CD4-positive, alpha-beta memory T cell (primary cell): Measurements from ENCODE around the gene QPRT. TPM values are rescaled to one million over a fixed set of nuclear protein-coding genes. Genes with fewer than 3 reads are reported as not detected.

Source experiments
- CTCF ChIA-PET: fragments of 350-600 bp; sonication (Branson Sonifier 250); formaldehyde crosslinking; loops from one replicate; lab custom pipeline; 2021; ENCODE audit warnings: inconsistent platforms; ENCODE audit not compliant: partially characterized antibody; lab: Charles Lee
- POLR2A ChIA-PET: fragments of 350-600 bp; sonication (Branson Sonifier 250); formaldehyde crosslinking; loops from one replicate; lab custom pipeline; 2021; ENCODE audit not compliant: partially characterized antibody; lab: Charles Lee
- DNase-seq, 5 donors: peaks; one replicate each; pipeline versions ENCODE4 v3.0.0 to v3.0.0-alpha.2; 2020 to 2022; ENCODE audit warnings: mixed read lengths in 1 of 5
- H3K27ac ChIP-seq: one replicate; pipeline ENCODE4 v1.7.0; 2013; ENCODE audit warnings: low read depth, low read length
- H3K27me3 ChIP-seq: 2 replicates; pipeline ENCODE4 v1.7.0; 2013; ENCODE audit warnings: mild to moderate bottlenecking, low read length, moderate library complexity; ENCODE audit not compliant: insufficient read depth
- H3K36me3 ChIP-seq: 2 replicates; pipeline ENCODE4 v1.7.0; 2013; ENCODE audit warnings: mild to moderate bottlenecking, low read length, moderate library complexity; ENCODE audit not compliant: insufficient read depth
- H3K4me1 ChIP-seq: 2 replicates; pipeline ENCODE4 v1.7.0; 2013; ENCODE audit warnings: mild to moderate bottlenecking, low read length, moderate library complexity; ENCODE audit not compliant: insufficient read depth
- H3K4me3 ChIP-seq, 2 donors: one replicate each; pipeline ENCODE4 v1.7.0; 2013; ENCODE audit warnings: low read length in 2 of 2, mild to moderate bottlenecking in 1 of 2
- H3K9me3 ChIP-seq, 2 donors: one replicate each; pipeline ENCODE4 v1.7.0; 2013; ENCODE audit warnings: low read length in 2 of 2, control low read depth in 1 of 2; ENCODE audit not compliant: control insufficient read depth in 1 of 2
- H3K27ac Mint-ChIP-seq, 7 donors: one replicate each; pipeline ENCODE4 v1.8.0; 2020 to 2021; ENCODE audit warnings: mixed read lengths in 7 of 7, mild to moderate bottlenecking in 6 of 7, inconsistent platforms in 3 of 7, moderate library complexity in 3 of 7
- H3K27me3 Mint-ChIP-seq, 2 donors: one replicate each; pipeline ENCODE4 v1.8.0; 2020 to 2021; ENCODE audit warnings: mixed read lengths in 2 of 2
- H3K36me3 Mint-ChIP-seq, 2 donors: one replicate each; pipeline ENCODE4 v1.8.0; 2020 to 2021; ENCODE audit warnings: mixed read lengths in 2 of 2, inconsistent platforms in 1 of 2, mild to moderate bottlenecking in 1 of 2
- H3K4me1 Mint-ChIP-seq, 4 donors: one replicate each; pipeline ENCODE4 v1.8.0; 2020 to 2021; ENCODE audit warnings: mixed read lengths in 4 of 4, mild to moderate bottlenecking in 1 of 4
- H3K4me3 Mint-ChIP-seq, 8 donors: one replicate each; pipeline ENCODE4 v1.8.0; 2020 to 2021; ENCODE audit warnings: mixed read lengths in 8 of 8, mild to moderate bottlenecking in 7 of 8, moderate library complexity in 6 of 8, inconsistent platforms in 3 of 8
- H3K9me3 Mint-ChIP-seq, 8 donors: one replicate each; pipeline ENCODE4 v1.8.0; 2020 to 2021; ENCODE audit warnings: mixed read lengths in 8 of 8, mild to moderate bottlenecking in 5 of 8, inconsistent platforms in 3 of 8, moderate library complexity in 1 of 8
- intact Hi-C: fragments of 100-400 bp; cut with micrococcal nuclease; formaldehyde crosslinking; loops from one replicate; pipeline ENCODE4 v1.15.1; 2023
- polyA plus RNA-seq, 2 donors: library from polyadenylated mRNA; unstranded; fragments of 300-500 nt; fragmentation: Illumina TruSeq; gene quantifications; one replicate each; pipeline ENCODE4 v1.2.3, GENCODE V29; 2021
- total RNA-seq, 2 experiments: library from RNA; stranded (reverse); gene quantifications; one replicate each; pipeline ENCODE4 v1.2.3, GENCODE V29; 2021

The QPRT gene
- total and polyA plus RNA-seq, 4 experiments from 2014 or later, result 0.53 to 1.1 (median 0.84) TPM

- POLR2A ChIA-PET, result interaction anchor here (0.6 to 7.4 kb wide), 15 partner anchors 7 to 403 kb away, joined by 3 to 75 read pairs (median 5); partner anchors contain the start of genes ALDOA, CDIPT, MAZ and PAGR1
- no peak for DNase-seq
- intact Hi-C loops, result loop anchor here (2.0 kb wide), 1 partner anchor 49 kb away; no protein-coding TSS in a partner anchor
Measured at GRCh38 chr16:29662000-29662728, 16.8 kb upstream of the QPRT start.

DNA sequence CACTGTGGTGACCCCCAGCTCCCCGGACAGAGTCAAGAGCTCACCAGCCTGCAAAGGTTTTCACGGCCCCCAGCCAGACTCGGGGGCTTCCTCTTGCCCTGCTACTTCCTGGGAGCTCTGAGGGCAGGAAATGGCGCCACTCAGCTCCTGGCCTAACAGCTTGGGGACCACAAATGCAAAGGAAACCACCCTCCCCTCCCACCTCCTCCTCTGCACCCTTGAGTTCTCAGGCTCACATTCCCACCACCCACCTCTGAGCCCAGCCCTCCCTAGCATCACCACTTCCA lies 16.3 kb upstream of the QPRT start:
- POLR2A ChIA-PET, result interaction anchor here (0.7 to 7.4 kb wide), 12 partner anchors 8 to 403 kb away, joined by 3 to 75 read pairs (median 6); partner anchors contain the start of genes ALDOA, CDIPT, MAZ and PAGR1
- Histone ChIP-seq H3K4me1 (peaks cover 64% of the 10 kb centered on the region), H3K4me3 (peak overlapping the region; percentile 77 to 78), H3K9me3 (no peaks in the 10 kb centered on the region), H3K27ac (peak overlapping the region; percentile 82), H3K36me3 (peaks cover 4% of the 10 kb centered on the region), H3K27me3 (no peaks in the 10 kb centered on the region)
- intact Hi-C loops, result loop anchor here (2.0 kb wide), 1 partner anchor 50 kb away; no protein-coding TSS in a partner anchor
- CTCF ChIA-PET, result interaction anchor here (1.0 to 3.3 kb wide), 3 partner anchors 17 to 38 kb away, joined by 4 to 12 read pairs (median 9); no protein-coding TSS in a partner anchor
- peaks cover 36 to 86% (median 55%) of the 10 kb centered on the region in 4 donors for H3K4me1 Mint-ChIP-seq
- DNase-seq, result peak; percentile 41 to 74 (median 64)
- H3K4me3 Mint-ChIP-seq, result peak overlapping the region; percentile 97 to 99 (median 99)
- peaks cover 0 to 3% of the 10 kb centered on the region in 2 donors for H3K27me3 Mint-ChIP-seq
- H3K36me3 Mint-ChIP-seq, result peaks cover 26 to 41% of the 10 kb centered on the region in 2 donors
- peak overlapping the region; percentile 94 to 100 (median 96) for H3K27ac Mint-ChIP-seq
- H3K9me3 Mint-ChIP-seq, result peaks cover 0 to 5% (median 0%) of the 10 kb centered on the region in 8 donors

More at GRCh38 chr16:29662000-29662728, 16.8 kb upstream of the QPRT start:
- Mint-ChIP-seq H3K36me3 (peaks cover 26 to 40% of the 10 kb centered on the region in 2 donors), H3K4me1 (peaks cover 35 to 81% (median 52%) of the 10 kb centered on the region in 4 donors), H3K9me3 (peaks cover 0 to 5% (median 0%) of the 10 kb centered on the region in 8 donors), H3K27me3 (peaks cover 0 to 3% of the 10 kb centered on the region in 2 donors), H3K4me3 (peak overlapping the region; percentile 97 to 99 (median 99)), H3K27ac (peak overlapping the region; percentile 94 to 100 (median 96))
- peaks cover 4% of the 10 kb centered on the region for H3K36me3 ChIP-seq
- no peaks in the 10 kb centered on the region for H3K9me3 ChIP-seq
- H3K4me1 ChIP-seq, result peaks cover 59% of the 10 kb centered on the region
- H3K4me3 ChIP-seq, result peak overlapping the region; percentile 77 to 78
- no peaks in the 10 kb centered on the region for H3K27me3 ChIP-seq
- H3K27ac ChIP-seq, result peak overlapping the region; percentile 82
- CTCF ChIA-PET, result interaction anchor here (1.0 to 1.9 kb wide), 2 partner anchors 20 to 39 kb away, joined by 4 to 12 read pairs; no protein-coding TSS in a partner anchor

DNA sequence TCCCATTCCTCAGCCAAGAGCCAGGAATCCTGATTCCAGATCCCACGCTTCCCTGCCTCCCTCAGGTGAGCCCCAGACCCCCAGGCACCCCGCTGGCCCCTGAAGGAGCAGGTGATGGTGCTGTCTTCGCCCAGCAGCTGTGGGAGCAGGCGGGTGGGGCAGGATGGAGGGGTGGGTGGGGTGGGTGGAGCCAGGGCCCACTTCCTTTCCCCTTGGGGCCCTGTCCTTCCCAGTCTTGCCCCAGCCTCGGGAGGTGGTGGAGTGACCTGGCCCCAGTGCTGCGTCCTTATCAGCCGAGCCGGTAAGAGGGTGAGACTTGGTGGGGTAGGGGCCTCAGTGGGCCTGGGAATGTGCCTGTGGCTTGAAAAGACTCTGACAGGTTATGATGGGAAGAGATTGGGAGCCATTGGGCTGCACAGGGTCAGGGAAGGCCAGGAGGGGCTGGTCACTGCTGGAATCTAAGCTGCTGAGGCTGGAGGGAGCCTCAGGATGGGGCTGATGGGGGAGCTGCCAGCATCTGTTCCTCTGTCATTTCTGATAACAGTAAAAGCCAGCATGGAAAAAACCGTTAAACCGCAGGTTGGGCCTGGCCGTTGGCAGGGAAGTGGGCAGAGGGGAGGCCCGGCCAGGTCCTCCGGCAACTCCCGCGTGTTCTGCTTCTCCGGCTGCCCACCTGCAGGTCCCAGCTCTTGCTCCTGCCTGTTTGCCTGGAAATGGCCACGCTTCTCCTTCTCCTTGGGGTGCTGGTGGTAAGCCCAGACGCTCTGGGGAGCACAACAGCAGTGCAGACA lies 15.8 kb upstream of the QPRT start, which contains the start of gene SPN:
TSS of gene SPN (plus strand) at position 232 of the 791 bp plus-strand sequence. CDS start at position 714, 482 bp downstream.
- no peaks in the 10 kb centered on the region for H3K27me3 ChIP-seq
- H3K36me3 ChIP-seq, result peaks cover 8% of the 10 kb centered on the region
- H3K36me3 Mint-ChIP-seq, result peaks cover 26 to 44% of the 10 kb centered on the region in 2 donors
- H3K27ac Mint-ChIP-seq, result peak within 1 kb of the TSS; percentile 94 to 100 (median 97)
- peaks cover 0 to 3% of the 10 kb centered on the region in 2 donors for H3K27me3 Mint-ChIP-seq
- no peaks in the 10 kb centered on the region for H3K9me3 ChIP-seq
- H3K4me1 Mint-ChIP-seq, result peaks cover 38 to 91% (median 59%) of the 10 kb centered on the region in 4 donors
- peak within 1 kb of the TSS; percentile 97 to 99 (median 99) for H3K4me3 Mint-ChIP-seq
- H3K27ac ChIP-seq, result peak within 1 kb of the TSS; percentile 82
- H3K4me3 ChIP-seq, result peak within 1 kb of the TSS; percentile 78 to 95
- intact Hi-C loops, result loop anchor here (2.0 kb wide), 1 partner anchor 50 kb away; no protein-coding TSS in a partner anchor
- peak; percentile 36 to 65 (median 43) for DNase-seq
- peaks cover 69% of the 10 kb centered on the region for H3K4me1 ChIP-seq
- H3K9me3 Mint-ChIP-seq, result peaks cover 0 to 5% (median 0%) of the 10 kb centered on the region in 8 donors
- POLR2A ChIA-PET, result interaction anchor here (0.7 to 7.4 kb wide), 17 partner anchors 8 to 714 kb away, joined by 3 to 75 read pairs (median 5); partner anchors contain the start of genes ALDOA, CDIPT, MAZ and PAGR1
- CTCF ChIA-PET, result interaction anchor here (0.5 to 3.3 kb wide), 6 partner anchors 16 to 154 kb away, joined by 3 to 12 read pairs (median 4); no protein-coding TSS in a partner anchor

DNA sequence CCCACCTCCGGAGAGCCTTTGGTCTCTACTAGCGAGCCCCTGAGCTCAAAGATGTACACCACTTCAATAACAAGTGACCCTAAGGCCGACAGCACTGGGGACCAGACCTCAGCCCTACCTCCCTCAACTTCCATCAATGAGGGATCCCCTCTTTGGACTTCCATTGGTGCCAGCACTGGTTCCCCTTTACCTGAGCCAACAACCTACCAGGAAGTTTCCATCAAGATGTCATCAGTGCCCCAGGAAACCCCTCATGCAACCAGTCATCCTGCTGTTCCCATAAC lies 15.2 kb upstream of the QPRT start:
- ChIA-PET POLR2A (interaction anchor here (0.9 to 7.4 kb wide), 14 partner anchors 9 to 714 kb away, joined by 3 to 75 read pairs (median 5); partner anchors contain the start of genes ALDOA, CDIPT, MAZ and PAGR1), CTCF (interaction anchor here (0.5 to 3.3 kb wide), 4 partner anchors 16 to 154 kb away, joined by 3 to 9 read pairs (median 4); no protein-coding TSS in a partner anchor)
- peak overlapping the region; percentile 78 to 95 for H3K4me3 ChIP-seq
- peaks cover 0 to 3% of the 10 kb centered on the region in 2 donors for H3K27me3 Mint-ChIP-seq
- no peaks in the 10 kb centered on the region for H3K27me3 ChIP-seq
- peaks cover 74% of the 10 kb centered on the region for H3K4me1 ChIP-seq
- H3K4me3 Mint-ChIP-seq, result peak overlapping the region; percentile 97 to 99 (median 99)
- intact Hi-C loops, result loop anchor here (2.0 kb wide), 2 partner anchors 15 to 51 kb away; partner anchors contain the start of gene QPRT
- H3K36me3 ChIP-seq, result peaks cover 10% of the 10 kb centered on the region
- DNase-seq, result peak in 4 of 5 donors; percentile 23 to 48 (median 34)
- peaks cover 37 to 95% (median 59%) of the 10 kb centered on the region in 4 donors for H3K4me1 Mint-ChIP-seq
- peak overlapping the region; percentile 94 to 100 (median 97) for H3K27ac Mint-ChIP-seq
- H3K9me3 ChIP-seq, result no peaks in the 10 kb centered on the region
- peak overlapping the region; percentile 82 for H3K27ac ChIP-seq
- H3K9me3 Mint-ChIP-seq, result peaks cover 0 to 5% (median 0%) of the 10 kb centered on the region in 8 donors
- peaks cover 26 to 44% of the 10 kb centered on the region in 2 donors for H3K36me3 Mint-ChIP-seq

DNA sequence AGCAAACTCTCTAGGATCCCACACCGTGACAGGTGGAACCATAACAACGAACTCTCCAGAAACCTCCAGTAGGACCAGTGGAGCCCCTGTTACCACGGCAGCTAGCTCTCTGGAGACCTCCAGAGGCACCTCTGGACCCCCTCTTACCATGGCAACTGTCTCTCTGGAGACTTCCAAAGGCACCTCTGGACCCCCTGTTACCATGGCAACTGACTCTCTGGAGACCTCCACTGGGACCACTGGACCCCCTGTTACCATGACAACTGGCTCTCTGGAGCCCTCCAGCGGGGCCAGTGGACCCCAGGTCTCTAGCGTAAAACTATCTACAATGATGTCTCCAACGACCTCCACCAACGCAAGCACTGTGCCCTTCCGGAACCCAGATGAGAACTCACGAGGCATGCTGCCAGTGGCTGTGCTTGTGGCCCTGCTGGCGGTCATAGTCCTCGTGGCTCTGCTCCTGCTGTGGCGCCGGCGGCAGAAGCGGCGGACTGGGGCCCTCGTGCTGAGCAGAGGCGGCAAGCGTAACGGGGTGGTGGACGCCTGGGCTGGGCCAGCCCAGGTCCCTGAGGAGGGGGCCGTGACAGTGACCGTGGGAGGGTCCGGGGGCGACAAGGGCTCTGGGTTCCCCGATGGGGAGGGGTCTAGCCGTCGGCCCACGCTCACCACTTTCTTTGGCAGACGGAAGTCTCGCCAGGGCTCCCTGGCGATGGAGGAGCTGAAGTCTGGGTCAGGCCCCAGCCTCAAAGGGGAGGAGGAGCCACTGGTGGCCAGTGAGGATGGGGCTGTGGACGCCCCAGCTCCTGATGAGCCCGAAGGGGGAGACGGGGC lies 14.7 kb upstream of the QPRT start:
- intact Hi-C loops, result loop anchor here (2.0 kb wide), 1 partner anchor 14 kb away; the partner anchor contains the start of gene QPRT
- Mint-ChIP-seq H3K9me3 (peaks cover 0 to 5% (median 0%) of the 10 kb centered on the region in 8 donors), H3K36me3 (peaks cover 26 to 44% of the 10 kb centered on the region in 2 donors), H3K27me3 (peaks cover 0 to 3% of the 10 kb centered on the region in 2 donors), H3K4me1 (peaks cover 35 to 91% (median 56%) of the 10 kb centered on the region in 4 donors), H3K4me3 (peak overlapping the region; percentile 97 to 99 (median 99)), H3K27ac (peak overlapping the region; percentile 94 to 100 (median 97))
- Histone ChIP-seq H3K27me3 (no peaks in the 10 kb centered on the region), H3K27ac (peak overlapping the region; percentile 82), H3K4me1 (peaks cover 69% of the 10 kb centered on the region), H3K9me3 (no peaks in the 10 kb centered on the region), H3K36me3 (peaks cover 10% of the 10 kb centered on the region), H3K4me3 (peak overlapping the region; percentile 78 to 95)
- ChIA-PET POLR2A (interaction anchor here (0.5 to 7.4 kb wide), 16 partner anchors 9 to 713 kb away, joined by 3 to 75 read pairs (median 5); partner anchors contain the start of genes ALDOA, CDIPT, MAZ and PAGR1), CTCF (interaction anchor here (0.9 to 3.3 kb wide), 5 partner anchors 12 to 37 kb away, joined by 3 to 9 read pairs (median 4); no protein-coding TSS in a partner anchor)
- DNase-seq, result peak; percentile 46 to 69 (median 51)
